Endothelial cell of umbilical vein (primary cell): ENCODE measurements around the gene ZNHIT2. TPM values are rescaled to one million over a fixed set of nuclear protein-coding genes. Genes with fewer than 3 reads are reported as not detected.

ENCODE experiments used
- BruUV-seq: library from RNA; stranded (reverse); fragments of 400-500 nt; replicated peaks from 2 replicates; lab custom pipeline; 2021; lab: Mats Ljungman, UMichigan
- CTCF ChIA-PET: fragments of 300-600, 350-600 bp; sonication (Branson Sonifier 250); formaldehyde crosslinking; loops from one replicate; lab custom pipeline; 2021; ENCODE audit warnings: antibody characterized with exemption, inconsistent platforms; lab: Charles Lee
- POLR2A ChIA-PET: fragments of 300-600, 350-600 bp; sonication (Branson Sonifier 250); formaldehyde crosslinking; loops from one replicate; lab custom pipeline; 2021; ENCODE audit warnings: antibody characterized with exemption, inconsistent platforms; lab: Charles Lee
- DNase-seq: peaks from one replicate; pipeline ENCODE4 v3.0.0-alpha.2; 2011; ENCODE audit warnings: low read depth, low spot score
- FAIRE-seq: peaks from 2 replicates; lab custom pipeline; 2011; peaks lifted over from hg19 to GRCh38; lab: Jason Lieb, UNC
- H2AFZ ChIP-seq: 2 replicates; pipeline ENCODE4 v1.6.0; 2012; ENCODE audit warnings: low read depth, low read length, control low read depth, inconsistent platforms
- H3K27ac ChIP-seq: 2 replicates; pipeline ENCODE4 v1.5.1; 2011; ENCODE audit warnings: low read depth, mild to moderate bottlenecking, control low read depth, low read length, moderate library complexity; ENCODE audit not compliant: insufficient read depth
- H3K27me3 ChIP-seq, 2 experiments: 2 replicates each; pipeline versions ENCODE4 v1.6.0 to v1.6.1; 2011; ENCODE audit warnings: low read length in 2 of 2, mixed read lengths in 1 of 2; ENCODE audit not compliant: control insufficient read depth in 2 of 2, insufficient read depth in 2 of 2
- H3K36me3 ChIP-seq, 2 experiments: 2 replicates in 1 of 2; 3 replicates in 1 of 2; pipeline ENCODE4 v1.5.1; 2011; ENCODE audit warnings: low read length in 2 of 2, mild to moderate bottlenecking in 1 of 2, moderate library complexity in 1 of 2; ENCODE audit not compliant: control insufficient read depth in 2 of 2, insufficient read depth in 2 of 2; ENCODE audit errors: extremely low read depth in 1 of 2
- H3K4me1 ChIP-seq: 3 replicates; pipeline ENCODE4 v1.5.1; 2011; ENCODE audit warnings: mild to moderate bottlenecking, low read length; ENCODE audit not compliant: control insufficient read depth, insufficient read depth; ENCODE audit errors: extremely low read depth
- H3K4me2 ChIP-seq: 2 replicates; pipeline ENCODE4 v1.6.1; 2011; ENCODE audit warnings: low read length, control low read depth, mixed read lengths; ENCODE audit not compliant: insufficient read depth
- H3K4me3 ChIP-seq, 3 experiments: fragments of 200-600 bp in 1 of 3; sonication (generic), shearing (Covaris generic) in 1 of 3; replicated peaks in 1 of 3; 2 replicates each; pipeline ENCODE4 v1.5.1; 2011 to 2016; ENCODE audit warnings: control low read depth in 3 of 3, low read length in 3 of 3, mild to moderate bottlenecking in 2 of 3, inconsistent platforms in 1 of 3, low read depth in 1 of 3, moderate library complexity in 1 of 3; ENCODE audit not compliant: insufficient read depth in 1 of 3
- H3K79me2 ChIP-seq: 2 replicates; pipeline ENCODE4 v1.6.0; 2012; ENCODE audit warnings: low read length, inconsistent platforms; ENCODE audit not compliant: control insufficient read depth, insufficient read depth
- H3K9ac ChIP-seq: replicated peaks from 2 replicates; pipeline ENCODE3; 2011; ENCODE audit warnings: low read length, control low read depth; ENCODE audit not compliant: insufficient read depth; ENCODE audit errors: extremely low read depth
- H3K9me1 ChIP-seq: replicated peaks from 3 replicates; pipeline ENCODE4 v1.6.0; 2011; ENCODE audit warnings: mild to moderate bottlenecking, low read length; ENCODE audit not compliant: control insufficient read depth, insufficient read depth; ENCODE audit errors: extremely low read depth
- H3K9me3 ChIP-seq: replicated peaks from 2 replicates; pipeline ENCODE4 v1.5.1; 2012; ENCODE audit warnings: low read length, inconsistent platforms; ENCODE audit not compliant: control insufficient read depth, insufficient read depth
- H4K20me1 ChIP-seq: replicated peaks from 2 replicates; pipeline ENCODE3; 2011; ENCODE audit warnings: mild to moderate bottlenecking, low read length; ENCODE audit not compliant: control insufficient read depth, insufficient read depth; ENCODE audit errors: extremely low read depth
- EZH2 ChIP-seq: IDR thresholded peaks from 2 replicates; pipeline ENCODE4 v1.6.1; 2012; ENCODE audit warnings: borderline replicate concordance, low read depth, mild to moderate bottlenecking, moderate library complexity, low read length, inconsistent platforms; ENCODE audit not compliant: severe bottlenecking
- FOS ChIP-seq: IDR thresholded peaks from 2 replicates; pipeline ENCODE4 v1.6.1; 2011; ENCODE audit warnings: mild to moderate bottlenecking, low read length, moderate library complexity, borderline replicate concordance; ENCODE audit not compliant: insufficient read depth
- GATA2 ChIP-seq: IDR thresholded peaks from 2 replicates; pipeline ENCODE4 v1.7.0; 2011; ENCODE audit warnings: low read depth, mild to moderate bottlenecking, moderate library complexity, mixed read lengths, low read length; ENCODE audit not compliant: insufficient read length, insufficient read depth
- JUN ChIP-seq: IDR thresholded peaks from 2 replicates; pipeline ENCODE4 v1.6.1; 2011; ENCODE audit warnings: borderline replicate concordance, low read depth; ENCODE audit not compliant: insufficient read length, insufficient read depth
- MYC ChIP-seq: IDR thresholded peaks from one replicate; pipeline ENCODE4 v1.6.1; 2011; ENCODE audit warnings: mild to moderate bottlenecking, low read depth, low read length
- POLR2A ChIP-seq: IDR thresholded peaks from 2 replicates; pipeline ENCODE4 v1.6.1; 2012; ENCODE audit warnings: low read depth, mild to moderate bottlenecking, control low read depth, low read length
- POLR2AphosphoS5 ChIP-seq: IDR thresholded peaks from 2 replicates; pipeline ENCODE4 v1.6.1; 2012; ENCODE audit warnings: low read depth, mild to moderate bottlenecking, control low read depth, low read length, moderate library complexity; ENCODE audit not compliant: insufficient read depth
- dilution Hi-C: fragments of 300-500 bp; cut with MboI; formaldehyde crosslinking; loops from one replicate; pipeline ENCODE4 v1.15.0; 2019; ENCODE audit warnings: low sequenced_read_pairs; ENCODE audit not compliant: extremely low pct_ligation_motif_present
- intact Hi-C: fragments of 100-400 bp; cut with micrococcal nuclease; formaldehyde crosslinking; loops from one replicate; pipeline ENCODE4 v1.10.0; 2022
- polyA plus RNA-seq, 4 experiments: library from polyadenylated mRNA; depleted of rRNA in 3 of 4; stranded (reverse) in 3 of 4; unstranded in 1 of 4; fragments of >200 nt; gene quantifications; 2 replicates each; pipeline versions ENCODE4 v1.2.1 to v1.2.3, GENCODE V29; 2011 to 2012; ENCODE audit warnings: missing spikeins in 1 of 4
- total RNA-seq: library from RNA; stranded (reverse); gene quantifications from 2 replicates; pipeline ENCODE4 v1.2.3, GENCODE V29; 2021
- TF ChIP-seq, protein P1 (sequence below): IDR thresholded peaks from 2 replicates; pipeline ENCODE4 v1.6.1; 2011; ENCODE audit not compliant: insufficient read depth, insufficient read length
- TF ChIP-seq, protein P2 (sequence below), 2 donors: IDR thresholded peaks; 1 replicate in 1 of 2; 2 replicates in 1 of 2; pipeline ENCODE4 v1.5.1; 2011; ENCODE audit warnings: low read length in 2 of 2, mild to moderate bottlenecking in 2 of 2, moderate library complexity in 2 of 2, control low read depth in 1 of 2, inconsistent platforms in 1 of 2, low read depth in 1 of 2; ENCODE audit not compliant: insufficient read depth in 1 of 2; ENCODE audit errors: extremely low read depth in 1 of 2

ZNHIT2 gene
- total and polyA plus RNA-seq, 2 donors (not counting 3 experiments of a cell fraction or from before 2014, with no cell fraction given): 7.1 to 9.0 TPM

DNA sequence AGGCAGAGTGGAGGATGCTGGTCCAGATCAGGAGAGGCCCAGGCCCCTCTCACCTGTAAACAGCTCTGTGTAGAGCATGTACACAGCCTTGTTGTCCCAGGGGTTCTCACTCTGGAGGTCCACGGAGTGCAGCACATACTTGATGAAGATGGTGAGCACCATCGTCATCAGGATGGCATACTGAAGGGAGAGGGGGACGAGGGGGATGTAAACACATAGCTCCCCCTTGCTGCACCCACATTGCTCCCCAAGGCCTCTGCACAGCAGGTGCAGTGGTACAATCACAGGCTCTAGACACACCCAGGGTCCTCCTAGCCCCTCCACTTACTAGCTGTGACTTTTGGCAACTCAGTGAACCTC is 13.9 kb upstream of the ZNHIT2 start:
- TF ChIP-seq, protein P1, sequence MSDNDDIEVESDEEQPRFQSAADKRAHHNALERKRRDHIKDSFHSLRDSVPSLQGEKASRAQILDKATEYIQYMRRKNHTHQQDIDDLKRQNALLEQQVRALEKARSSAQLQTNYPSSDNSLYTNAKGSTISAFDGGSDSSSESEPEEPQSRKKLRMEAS: no peak
- TF ChIP-seq POLR2AphosphoS5 (no peak), MYC (no peak), JUN (no peak), POLR2A (no peak), FOS (no peak), EZH2 (no peak), GATA2 (no peak)
- TF ChIP-seq, protein P2, sequence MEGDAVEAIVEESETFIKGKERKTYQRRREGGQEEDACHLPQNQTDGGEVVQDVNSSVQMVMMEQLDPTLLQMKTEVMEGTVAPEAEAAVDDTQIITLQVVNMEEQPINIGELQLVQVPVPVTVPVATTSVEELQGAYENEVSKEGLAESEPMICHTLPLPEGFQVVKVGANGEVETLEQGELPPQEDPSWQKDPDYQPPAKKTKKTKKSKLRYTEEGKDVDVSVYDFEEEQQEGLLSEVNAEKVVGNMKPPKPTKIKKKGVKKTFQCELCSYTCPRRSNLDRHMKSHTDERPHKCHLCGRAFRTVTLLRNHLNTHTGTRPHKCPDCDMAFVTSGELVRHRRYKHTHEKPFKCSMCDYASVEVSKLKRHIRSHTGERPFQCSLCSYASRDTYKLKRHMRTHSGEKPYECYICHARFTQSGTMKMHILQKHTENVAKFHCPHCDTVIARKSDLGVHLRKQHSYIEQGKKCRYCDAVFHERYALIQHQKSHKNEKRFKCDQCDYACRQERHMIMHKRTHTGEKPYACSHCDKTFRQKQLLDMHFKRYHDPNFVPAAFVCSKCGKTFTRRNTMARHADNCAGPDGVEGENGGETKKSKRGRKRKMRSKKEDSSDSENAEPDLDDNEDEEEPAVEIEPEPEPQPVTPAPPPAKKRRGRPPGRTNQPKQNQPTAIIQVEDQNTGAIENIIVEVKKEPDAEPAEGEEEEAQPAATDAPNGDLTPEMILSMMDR (IDR thresholded peaks at IDR 0.05; ENCODE audit: extremely low read depth in 1 of 2, insufficient read depth in 1 of 2, low read depth in 1 of 2, low read length in 2 of 2): no peak
- POLR2A ChIA-PET: no interaction called here
- Histone ChIP-seq H3K27me3 (no peaks in the 10 kb centered on the region), H3K4me3 (no peak overlapping the region), H3K4me2 (no peak overlapping the region), H3K9me1 (no peaks in the 10 kb centered on the region), H3K79me2 (peaks cover 14% of the 10 kb centered on the region), H3K9me3 (no peaks in the 10 kb centered on the region), H3K36me3 (peaks cover 11 to 48% of the 10 kb centered on the region in 2 experiments), H3K4me1 (peaks cover 12% of the 10 kb centered on the region), H4K20me1 (no peaks in the 10 kb centered on the region), H3K27ac (no peak overlapping the region), H2AFZ (no peak overlapping the region), H3K9ac (no peak overlapping the region)
- no TSS peak for BruUV-seq
- FAIRE-seq (no peak), DNase-seq (no peak)
- CTCF ChIA-PET: interaction anchor here (1.1 to 2.0 kb wide), 3 partner anchors 14 to 198 kb away, joined by 3 to 7 read pairs (median 4); partner anchors contain the start of gene ZNHIT2
- intact Hi-C loops: no loop called here
- dilution Hi-C loops: no loop called here
